Esophagus squamous epithelium (tissue), 4 donors: ENCODE data around the gene CACNA2D3.

Experiments
- POLR2A ChIP-seq, 4 donors: fragments of 450-650 bp; IDR thresholded peaks; one replicate each; pipeline ENCODE4 v1.6.1; 2017; ENCODE audit warnings: antibody characterized with exemption in 4 of 4, mild to moderate bottlenecking in 4 of 4, moderate library complexity in 3 of 4
- TF ChIP-seq, protein P1 (sequence below), 6 experiments: fragments of 450-650 bp in 4 of 6; fragments of 200-600 bp in 2 of 6; sonication (generic) in 2 of 6; IDR thresholded peaks; one replicate each; pipeline ENCODE4 v1.5.1; 2016 to 2019; ENCODE audit warnings: antibody characterized with exemption in 6 of 6, mild to moderate bottlenecking in 4 of 6, moderate library complexity in 4 of 6

DNA sequence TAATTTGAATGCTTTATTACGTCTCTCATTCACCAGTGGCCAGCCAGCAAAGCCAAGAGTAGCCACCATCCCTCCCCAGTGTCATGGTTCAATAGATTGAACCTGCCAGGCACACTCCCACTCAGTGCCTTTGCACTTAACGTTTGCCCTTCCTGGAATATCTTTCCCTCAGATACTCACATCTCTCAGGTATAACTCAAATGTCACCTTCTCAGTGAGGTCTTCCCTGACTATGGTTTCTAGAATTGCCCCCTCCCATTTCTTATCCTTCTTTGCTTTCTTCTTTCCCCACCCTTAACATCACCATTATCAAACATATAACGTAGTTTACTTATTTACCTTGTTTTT is 511.7 kb downstream of the CACNA2D3 start:
- no peak for TF ChIP-seq POLR2A (IDR thresholded peaks at IDR 0.05)
- TF ChIP-seq, protein P1, sequence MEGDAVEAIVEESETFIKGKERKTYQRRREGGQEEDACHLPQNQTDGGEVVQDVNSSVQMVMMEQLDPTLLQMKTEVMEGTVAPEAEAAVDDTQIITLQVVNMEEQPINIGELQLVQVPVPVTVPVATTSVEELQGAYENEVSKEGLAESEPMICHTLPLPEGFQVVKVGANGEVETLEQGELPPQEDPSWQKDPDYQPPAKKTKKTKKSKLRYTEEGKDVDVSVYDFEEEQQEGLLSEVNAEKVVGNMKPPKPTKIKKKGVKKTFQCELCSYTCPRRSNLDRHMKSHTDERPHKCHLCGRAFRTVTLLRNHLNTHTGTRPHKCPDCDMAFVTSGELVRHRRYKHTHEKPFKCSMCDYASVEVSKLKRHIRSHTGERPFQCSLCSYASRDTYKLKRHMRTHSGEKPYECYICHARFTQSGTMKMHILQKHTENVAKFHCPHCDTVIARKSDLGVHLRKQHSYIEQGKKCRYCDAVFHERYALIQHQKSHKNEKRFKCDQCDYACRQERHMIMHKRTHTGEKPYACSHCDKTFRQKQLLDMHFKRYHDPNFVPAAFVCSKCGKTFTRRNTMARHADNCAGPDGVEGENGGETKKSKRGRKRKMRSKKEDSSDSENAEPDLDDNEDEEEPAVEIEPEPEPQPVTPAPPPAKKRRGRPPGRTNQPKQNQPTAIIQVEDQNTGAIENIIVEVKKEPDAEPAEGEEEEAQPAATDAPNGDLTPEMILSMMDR (IDR thresholded peaks at IDR 0.05): no peak
